Left renal pelvis (tissue), 4 donors: ENCODE data around the gene DOHH. TPM values are rescaled to one million over a fixed set of nuclear protein-coding genes. Genes with fewer than 3 reads are reported as not detected.
"Not testable (repeated sequence)": the region's sequence is repeated elsewhere in the genome, so short reads cannot be mapped to it uniquely, and the experiment has no call there.

Experiments used
- DNase-seq, 4 donors: peaks; one replicate each; pipeline ENCODE4 v3.0.0-alpha.2; 2013; ENCODE audit warnings: low read depth in 4 of 4, low spot score in 3 of 4
- polyA plus RNA-seq, 4 donors: library from polyadenylated mRNA; unstranded; fragments of 120-200 nt; gene quantifications; one replicate each; pipeline ENCODE4 v1.2.1, GENCODE V29; 2013; ENCODE audit not compliant: insufficient read length in 4 of 4

The DOHH gene
- polyA plus RNA-seq, 4 donors: 4.7 to 11.4 (median 6.2) TPM

DNA sequence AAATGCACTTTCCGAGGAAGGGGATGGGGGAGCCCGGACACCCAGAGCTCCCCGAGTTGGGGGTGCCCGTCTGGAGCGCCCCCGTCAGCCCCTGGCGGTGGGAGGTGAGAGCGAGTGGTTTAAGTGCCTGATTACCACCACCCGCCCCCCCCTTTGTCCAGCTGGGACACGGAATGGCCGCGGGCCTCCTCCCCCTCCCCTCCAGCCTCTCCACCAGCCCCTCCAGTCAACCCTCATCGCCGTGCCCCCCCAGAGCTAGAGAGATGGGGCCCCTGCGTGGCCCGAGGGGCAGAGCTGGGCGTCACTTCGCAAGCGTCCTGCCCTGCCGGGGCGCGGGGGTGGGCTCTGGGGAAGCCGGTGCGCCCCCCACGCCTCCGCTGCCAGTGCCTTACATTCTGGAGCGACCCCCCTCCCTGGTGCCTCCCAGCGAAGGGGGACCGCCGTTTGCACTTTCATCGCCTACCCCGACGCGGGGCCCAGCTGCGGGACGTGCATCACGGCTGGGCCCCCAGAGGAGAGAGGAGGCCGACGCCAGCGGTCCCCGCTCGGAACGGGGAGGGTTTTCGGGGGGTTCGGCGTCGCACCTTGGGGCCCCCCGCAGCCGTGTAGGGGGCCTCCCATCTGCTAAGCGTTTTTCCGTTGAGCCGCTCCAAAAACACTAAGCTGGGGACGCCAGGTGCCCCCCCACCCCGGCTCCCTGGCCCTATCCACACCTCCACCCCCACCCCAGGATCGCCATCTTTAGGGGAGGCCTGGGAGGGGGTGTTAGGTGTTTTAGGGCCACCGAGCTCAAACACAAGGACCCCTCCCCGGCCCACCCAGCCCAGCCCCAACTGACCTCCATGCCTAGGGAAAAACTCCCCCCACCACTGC lies 36.5 kb downstream of the DOHH start:
- DNase-seq: no peak

DNA sequence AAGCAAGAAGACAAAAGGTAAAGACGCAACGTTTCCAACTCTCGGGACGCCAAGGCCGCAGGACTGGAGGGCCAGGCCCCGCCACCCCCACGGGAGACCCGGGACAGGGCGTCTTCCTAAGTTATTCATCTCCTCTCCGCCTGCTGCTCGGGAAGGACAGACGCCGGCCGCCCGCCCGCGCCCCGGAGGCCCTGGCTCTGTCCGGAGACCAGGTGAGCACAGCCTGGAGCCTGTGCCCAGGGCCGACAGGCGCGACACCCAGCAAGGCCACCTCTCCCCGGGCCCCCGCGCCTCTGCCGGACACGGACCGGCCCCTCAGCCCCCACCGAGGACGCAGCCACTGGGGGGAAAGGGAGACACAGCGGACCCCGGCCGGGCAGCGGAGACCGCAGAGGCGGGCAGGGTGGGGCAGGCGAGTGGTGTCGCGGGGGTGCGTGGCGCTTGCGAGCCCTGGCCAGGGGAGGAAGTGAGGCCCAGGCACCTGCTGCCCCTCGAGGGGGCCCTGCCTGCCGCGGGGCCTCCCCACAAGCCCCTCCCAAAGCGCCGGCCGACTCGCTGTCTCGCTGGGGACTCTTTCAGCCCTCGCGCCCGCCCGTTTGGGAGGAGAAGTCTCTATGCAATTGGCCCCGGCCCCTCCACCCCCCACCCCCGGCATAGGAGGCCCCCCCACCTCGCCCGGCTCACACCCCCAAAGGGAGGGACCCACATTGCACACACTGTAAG lies 37.3 kb downstream of the DOHH start:
- no peak for DNase-seq

DNA sequence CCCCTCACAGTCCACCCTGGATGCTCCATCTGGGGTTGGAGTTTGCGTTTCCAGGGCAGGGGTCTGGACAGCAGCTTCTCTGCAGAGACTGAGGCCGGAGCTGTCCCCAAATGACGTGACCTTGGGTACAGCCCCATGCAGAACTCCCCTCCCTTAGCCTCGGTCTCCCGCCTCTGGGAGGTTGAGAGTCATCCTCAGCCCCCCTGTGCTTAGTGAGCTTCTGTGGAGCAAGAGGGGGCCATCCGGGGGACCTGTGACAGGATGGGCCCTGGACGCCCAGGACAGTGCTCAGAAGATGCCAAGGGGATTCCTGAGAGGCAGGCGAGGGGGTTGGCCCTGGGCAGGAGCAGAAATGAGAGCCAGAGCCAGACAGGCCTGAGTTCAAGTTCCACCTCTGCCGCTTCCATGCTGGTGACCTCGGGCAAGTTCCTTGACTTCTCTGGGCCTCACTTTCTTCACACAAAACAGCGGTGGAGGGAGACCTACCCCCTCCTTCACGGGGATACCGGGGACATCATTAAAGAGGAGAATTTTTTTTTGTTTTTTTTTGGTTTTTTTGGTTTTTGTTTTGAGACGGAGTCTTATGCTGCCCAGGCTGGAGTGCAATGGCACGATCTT lies 40.4 kb downstream of the DOHH start:
- no peak for DNase-seq

DNA sequence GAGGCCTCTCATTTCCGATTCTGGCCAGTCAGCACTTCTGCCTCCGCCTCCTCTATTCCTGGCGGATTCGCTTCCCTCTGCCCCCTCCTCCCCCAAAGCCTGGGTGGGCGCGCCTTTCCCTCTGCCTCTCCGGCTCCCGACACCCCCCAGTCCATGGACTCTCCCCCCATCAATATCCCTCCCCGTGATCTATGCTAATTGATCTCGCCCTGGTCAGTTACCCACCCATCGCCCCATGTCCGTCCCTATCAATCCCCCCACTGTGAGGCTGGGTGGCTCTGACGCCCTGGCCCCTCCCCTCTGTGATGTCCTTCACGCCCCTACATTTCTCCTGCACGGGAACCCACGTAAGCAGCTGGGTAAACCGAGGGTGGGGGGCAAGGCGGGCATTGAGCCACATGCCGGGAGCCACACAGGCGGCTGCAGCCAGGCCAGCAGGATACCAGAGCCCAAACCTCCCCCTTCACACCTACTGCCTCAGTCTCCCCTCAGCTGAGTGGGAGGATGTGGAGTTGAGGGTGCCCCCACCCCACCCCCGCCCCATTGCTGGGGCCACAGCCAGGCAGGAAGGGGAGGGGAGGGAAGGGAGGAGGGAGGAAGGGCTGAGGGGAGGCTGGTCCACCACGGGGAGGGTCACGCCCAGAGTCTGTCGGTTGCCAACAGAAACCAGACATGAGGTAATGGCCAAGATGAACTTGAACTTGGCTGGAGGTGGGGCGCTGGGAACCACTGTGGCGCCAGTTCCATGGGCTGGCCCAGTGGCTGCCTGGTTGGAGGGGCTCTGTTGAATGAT lies 41.2 kb downstream of the DOHH start:
- peak in 2 of 4 donors; percentile 81 to 82 for DNase-seq

DNA sequence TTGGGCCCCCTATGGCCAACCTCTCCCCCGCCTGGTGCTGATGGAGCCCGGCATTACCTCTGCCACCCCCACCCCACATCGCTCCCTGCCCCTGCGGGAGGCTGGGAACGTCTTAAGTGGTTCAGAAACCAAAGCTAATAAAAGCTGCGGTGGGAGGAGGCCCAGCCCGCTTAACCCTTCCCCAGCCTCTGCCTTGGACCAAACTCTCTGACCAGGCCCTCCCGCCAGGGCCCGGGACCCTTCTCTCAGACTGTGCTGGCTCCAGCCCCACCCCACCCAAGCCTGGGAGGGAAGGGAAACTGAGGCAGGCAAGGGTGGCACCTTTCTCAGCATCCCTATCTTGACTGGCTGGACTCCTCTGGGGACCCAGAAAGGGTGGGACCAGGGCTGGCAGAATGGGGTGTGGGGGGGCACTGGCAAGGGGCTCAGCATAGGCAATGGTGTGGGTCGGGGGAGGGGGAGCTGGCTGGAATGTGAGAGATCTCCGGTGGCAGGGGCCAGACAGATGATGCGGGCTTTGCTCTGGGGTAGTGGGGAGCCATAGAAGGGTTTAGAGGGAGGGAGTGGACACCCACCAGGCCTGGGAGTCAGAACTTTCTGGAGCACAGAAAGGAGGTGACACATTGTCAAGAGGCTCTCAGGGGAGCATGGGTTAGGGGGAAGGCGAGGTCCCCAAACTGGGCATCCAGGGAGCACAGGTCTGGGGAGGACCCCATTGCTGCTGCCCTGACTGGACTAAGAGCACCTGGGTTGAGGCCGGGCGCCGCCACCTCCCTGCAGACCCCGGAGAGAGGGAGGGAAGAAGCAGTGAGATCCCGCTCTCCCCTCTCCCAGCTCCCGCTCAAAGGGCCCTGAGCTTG lies 42.0 kb downstream of the DOHH start:
- no peak for DNase-seq

DNA sequence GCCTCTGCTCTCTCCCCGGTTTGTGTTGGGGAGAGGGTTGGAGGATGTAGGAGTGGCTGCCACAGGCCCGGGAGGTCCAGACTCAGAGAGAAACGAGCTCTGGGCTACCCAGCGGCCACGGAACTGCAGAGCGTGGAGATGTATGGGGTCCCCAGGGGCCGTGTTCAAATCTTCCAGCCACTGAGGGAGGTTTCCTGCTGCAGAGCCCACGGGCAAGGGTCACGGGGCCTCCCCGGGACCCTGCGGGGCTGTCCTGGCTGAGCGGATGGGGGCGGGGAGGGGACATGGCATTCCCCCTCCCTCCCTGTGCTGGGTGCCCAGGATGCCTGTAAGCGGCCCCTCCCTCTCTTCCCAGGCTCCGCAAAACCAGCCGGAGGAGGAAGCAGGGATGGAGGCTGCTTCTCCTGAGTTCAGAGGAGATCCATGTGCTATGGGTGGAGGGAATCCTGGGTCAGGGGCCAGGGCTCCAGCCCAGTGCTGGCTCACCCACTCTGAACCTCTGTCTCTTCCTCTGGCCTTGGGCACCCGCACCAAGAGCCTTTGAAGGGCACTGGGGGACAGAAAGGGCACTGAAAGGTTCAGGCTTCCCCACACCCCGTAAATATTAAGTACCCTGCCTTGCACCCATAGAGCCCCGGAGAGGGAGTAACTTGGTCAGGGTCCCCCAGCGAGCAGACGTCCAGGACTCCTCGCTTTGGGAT lies 42.8 kb downstream of the DOHH start:
- DNase-seq: no peak

DNA sequence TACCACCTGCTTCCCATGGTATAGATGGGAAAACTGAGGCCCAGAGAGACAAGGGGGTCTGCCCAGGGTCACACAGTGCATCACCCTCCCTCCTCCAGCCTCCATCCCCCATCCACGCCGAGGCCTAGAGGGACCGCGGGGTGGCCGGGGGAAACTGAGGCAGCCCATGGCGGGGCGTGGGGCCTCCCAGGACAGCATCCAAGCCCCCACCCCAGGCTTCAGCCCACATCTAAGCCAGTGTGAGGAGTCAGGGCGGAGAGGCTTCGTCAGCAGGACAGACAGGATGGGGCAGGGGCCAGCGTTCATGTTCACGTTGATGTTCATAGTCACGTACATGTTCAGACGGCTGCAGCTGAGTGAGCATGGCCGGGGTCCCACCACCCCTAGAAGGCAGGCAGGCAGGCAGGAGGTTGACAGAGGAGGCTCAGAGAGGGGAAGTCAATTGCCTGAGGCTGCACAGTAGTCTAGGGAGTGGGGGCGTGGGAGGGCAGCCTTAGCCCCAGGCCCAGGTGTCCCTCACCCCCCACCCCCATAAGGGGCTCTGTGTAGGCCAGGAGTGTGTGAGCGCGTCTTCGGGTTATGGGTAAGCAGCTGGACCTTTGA lies 43.4 kb downstream of the DOHH start:
- DNase-seq: no peak

DNA sequence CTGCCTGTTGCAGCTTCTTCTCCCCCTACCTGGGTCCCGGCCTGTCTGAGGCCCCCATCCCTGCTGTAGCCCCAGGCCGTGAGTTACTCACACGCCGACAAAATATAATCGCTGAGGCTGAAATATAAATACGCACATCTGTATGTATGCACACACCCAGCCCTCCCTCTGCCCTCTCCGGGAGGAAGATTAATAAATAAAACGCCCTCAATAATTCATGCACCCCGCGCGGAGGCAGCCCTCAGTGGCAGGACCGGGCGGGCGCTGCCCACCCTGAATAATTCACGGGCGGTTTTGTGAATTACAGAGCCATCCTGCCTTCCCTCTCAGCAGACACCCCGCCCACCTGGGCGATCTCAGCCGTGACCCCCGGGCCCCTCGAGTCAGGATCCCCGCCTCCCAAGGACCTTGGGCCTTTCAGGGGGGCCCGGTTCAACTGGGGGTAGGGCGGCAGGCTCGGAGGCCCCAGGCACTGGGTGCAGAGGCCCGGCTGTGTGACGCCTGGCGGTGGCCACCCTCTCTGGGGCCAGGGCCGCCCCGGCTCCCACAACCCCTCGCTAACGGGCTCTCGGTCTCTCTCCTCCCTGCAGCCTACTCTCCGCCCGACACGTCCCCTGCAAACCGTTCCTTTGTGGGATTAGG lies 44.4 kb downstream of the DOHH start:
- no peak for DNase-seq

DNA sequence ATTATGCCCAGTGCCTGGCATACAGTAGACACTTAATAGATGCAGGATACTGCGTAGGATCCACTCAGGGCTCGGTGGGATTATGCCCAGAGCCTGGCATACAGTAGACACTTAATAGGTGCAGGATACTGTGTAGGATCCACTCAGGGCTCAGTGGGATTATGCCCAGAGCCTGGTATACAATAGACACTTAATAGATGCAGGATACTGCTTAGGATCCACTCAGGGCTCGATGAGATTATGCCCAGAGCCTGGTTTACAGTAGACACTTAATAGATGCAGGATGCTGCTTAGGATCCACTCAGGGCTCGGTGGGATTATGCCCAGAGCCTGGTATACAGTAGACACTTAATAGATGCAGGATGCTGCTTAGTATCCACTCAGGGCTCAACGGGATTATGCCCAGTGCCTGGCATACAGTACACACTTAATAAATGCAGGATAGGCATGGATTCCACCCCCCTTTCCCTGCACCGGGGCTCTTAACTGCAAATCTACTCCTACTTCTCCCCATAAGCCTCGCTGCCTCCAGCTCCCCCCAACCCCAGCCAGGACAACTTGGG lies 45.0 kb downstream of the DOHH start:
- no peak for DNase-seq

DNA sequence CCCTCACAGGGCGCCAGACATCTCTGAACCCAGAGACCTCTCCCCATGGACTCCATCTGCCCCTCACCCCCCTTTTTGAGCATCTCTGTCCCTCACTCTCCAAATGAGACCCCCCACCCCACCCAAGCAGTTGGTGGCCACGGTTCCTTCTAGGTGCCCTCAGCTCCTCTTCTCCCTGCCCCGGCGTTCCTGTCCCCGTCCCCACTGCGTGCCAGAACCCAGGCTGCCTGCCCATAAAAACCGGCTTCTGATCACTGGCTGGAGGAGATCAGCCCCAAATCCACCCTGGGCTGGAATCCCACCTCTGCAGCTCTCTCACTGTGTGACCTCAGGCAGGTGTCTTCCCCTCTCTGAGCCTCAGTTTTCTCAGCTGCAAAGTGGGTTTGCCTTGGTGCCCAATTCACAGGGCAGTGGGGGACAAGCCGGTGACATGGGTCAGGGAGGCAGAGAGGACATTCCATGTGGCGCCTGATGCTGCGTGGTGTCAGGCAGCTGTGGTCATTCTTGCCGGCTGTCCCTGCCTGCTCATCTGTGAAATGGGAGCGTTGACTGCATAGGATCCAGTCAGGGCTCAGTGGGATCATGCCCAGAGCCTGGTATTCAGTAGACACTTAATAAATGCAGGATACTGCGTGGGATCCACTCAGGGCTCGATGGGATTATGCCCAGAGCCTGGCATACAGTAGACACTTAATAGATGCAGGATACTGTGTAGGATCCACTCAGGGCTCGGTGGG lies 45.6 kb downstream of the DOHH start:
- no peak for DNase-seq

DNA sequence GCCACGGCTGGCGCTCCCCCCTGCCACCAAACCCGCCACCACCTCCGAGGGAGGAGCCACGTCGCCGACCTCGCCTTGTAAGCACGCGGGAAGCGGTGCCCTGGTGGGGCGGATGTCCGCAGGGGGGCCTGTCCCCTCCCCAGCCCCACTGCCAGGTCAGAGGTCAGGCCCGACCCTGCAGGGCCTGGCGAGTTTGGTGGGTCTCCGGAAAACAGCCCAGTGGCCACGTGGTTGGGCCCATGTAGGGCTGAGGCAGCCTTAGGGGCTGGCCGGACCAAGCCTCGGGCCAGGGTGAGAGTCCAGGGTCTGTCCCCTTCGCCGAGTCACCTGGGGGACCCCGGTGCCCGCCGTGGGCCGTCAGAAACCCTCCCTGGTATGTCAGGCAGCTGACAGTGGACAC lies 46.6 kb downstream of the DOHH start:
- no peak for DNase-seq

DNA sequence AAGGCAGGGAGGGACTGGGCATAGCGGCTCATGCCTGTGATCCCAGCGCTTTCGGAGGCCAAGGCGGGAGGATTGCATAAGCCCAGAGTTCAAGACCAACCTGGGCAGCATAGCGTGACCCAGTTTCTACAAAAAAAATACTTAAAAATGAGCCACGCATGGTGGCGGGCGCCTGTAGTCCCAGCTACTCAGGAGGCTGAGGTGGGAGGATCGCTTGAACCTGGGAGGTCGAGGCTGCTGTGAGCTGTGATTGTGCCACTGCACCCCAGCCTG lies 47.6 kb downstream of the DOHH start:
- not testable (repeated sequence) for DNase-seq

DNA sequence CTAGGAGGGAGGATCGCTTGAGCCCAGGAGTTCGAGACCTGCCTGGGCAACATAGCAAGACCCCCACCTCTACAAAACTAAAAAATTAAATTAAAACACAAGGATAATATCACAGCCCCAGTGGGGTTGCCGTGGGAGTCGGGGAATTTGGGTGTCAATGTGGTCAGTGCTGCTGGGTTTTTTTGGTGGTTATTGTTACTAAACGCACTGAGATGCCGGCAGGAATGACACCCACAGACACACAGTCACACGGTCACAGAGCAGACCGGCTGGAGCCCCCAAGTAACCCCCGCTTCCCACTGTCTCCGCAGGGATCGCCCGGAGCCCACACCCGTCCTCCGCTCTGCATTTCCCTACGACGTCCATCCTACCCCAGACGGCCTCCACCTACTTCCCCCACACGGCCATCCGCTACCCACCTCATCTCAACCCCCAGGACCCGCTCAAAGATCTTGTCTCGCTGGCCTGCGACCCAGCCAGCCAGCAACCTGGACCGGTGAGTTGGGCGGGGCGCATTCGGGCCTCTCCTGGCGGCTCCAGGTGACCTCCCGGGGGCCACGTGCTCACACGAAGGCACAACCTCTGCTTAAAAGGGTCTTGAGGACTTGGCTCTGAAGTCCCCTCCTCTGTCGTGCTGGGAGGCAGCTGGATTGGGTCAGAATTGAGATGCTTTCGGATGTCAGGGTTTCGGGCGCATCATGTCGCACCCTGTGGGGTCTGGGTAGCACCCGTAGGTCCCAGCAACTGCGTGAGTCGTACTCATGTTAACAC lies 48.1 kb downstream of the DOHH start:
- no peak for DNase-seq

DNA sequence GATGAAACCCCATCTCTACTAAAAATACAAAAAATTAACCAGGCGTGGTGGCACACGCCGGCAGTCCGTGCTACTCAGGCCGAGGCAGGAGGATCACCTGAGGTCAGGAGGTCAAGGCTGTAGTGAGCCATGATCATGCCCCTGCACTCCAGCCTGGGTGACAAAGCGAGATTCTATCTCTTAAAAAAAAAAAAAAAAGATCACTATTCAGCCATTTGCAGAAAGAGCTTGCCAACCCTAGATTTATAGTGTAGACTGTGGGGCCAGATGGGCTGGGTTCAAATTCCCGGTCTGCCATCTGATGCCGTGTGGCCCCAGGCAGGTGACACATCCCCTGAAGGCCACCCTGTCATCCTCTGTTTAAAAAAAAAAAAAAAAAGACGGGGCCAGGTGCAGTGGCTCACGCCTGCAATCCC lies 49.0 kb downstream of the DOHH start:
- no peak for DNase-seq

DNA sequence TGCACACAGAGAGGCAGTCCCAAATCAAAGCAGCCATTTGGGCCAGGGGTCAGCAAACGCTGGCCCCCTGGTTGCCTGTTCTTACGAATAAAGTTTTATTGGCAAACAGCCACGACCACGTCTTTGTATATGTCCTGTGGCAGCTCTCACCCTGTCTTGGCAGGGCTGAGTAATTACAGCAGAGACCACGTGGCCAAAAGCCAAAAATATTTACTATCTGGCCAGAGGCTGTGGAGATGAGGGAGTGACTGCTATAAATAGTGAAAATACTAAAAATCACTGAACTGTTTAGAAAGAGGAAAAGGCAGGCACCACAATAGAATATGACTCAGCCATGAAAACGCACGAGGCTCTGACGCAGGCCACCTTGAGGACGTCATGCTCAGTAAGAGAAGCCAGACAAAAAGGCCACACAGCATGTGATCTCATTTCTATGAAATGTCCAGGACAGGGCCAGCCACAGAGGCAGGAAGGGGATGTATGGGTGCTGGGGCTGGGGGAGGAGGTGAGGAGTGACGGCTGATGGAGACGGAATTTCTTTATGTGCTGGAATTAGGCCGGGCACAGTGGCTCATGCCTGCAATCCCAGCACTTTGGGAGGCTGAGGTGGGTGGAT lies 49.6 kb downstream of the DOHH start:
- no peak for DNase-seq

DNA sequence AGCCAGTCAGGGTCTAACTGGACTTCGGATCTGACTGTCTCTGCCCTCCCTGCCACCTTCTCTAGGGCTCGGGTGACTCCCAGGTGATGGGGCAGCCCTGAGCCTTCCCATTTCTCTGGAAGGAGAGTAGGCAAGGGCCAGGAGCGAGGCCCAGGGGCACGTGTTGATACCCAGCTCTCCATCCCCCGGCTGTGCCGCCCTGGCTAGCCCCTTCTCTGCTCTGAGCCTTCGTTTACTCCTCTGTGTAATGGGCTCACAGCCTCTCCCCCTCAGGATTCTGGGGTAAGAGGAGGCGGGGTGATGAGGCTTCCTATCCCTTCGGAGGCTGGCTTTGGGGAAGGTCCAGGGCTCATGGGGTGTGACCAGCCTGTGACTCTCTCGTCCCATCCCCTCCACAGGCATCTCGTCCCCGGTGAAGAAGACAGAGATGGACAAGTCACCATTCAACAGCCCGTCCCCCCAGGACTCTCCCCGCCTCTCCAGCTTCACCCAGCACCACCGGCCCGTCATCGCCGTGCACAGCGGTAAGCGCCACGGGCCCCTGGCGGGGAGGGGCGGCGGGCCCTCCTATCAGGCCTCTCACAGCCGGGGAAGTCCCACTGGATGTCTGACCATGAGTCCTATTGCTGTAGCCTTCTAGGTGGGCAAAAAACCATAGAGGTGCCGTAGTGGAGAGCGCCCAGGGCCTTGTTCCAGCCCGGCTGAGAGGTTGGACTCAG lies 51.7 kb downstream of the DOHH start:
- DNase-seq: no peak
